ENCODE measurements around the gene MICU1.

DNA sequence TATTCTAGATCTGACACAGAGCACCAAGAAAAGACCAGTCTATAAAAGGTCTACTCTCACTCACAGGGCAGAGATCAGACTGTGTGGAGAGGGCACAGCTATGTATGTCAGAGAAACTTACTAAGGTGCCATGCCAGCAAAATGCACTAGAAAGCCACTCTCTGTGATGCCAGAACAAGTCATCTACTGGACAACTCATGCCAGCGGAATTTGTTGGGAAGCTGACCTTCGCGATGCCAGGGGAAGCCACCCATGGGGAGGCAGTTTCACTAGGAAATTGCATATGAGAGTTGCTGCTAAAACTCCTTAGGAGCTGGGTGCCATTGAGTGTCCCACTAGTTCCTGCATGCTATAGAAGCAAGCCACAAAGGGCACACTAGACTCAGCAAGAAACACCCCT is 58.5 kb downstream of the MICU1 start:
- no peak for TF ChIP-seq CTCF (IDR thresholded peaks at IDR 0.05)
- TF ChIP-seq POLR2A (IDR thresholded peaks at IDR 0.05) = no peak
- TF ChIP-seq EP300 (IDR thresholded peaks at IDR 0.05) = no peak
